HL-60/S4 treated with phorbol 12-myristate 13-acetate at 8.2 ng/mL for 4 days and 3 days (cell line): Measurements from ENCODE around the gene FAM240B.

Experiments
- in situ Hi-C: fragments of 300-500 bp; cut with MboI; formaldehyde crosslinking; loops from 2 replicates; pipeline ENCODE4 v1.15.0; 2022; ENCODE audit warnings: low sequenced_read_pairs

The FAM240B gene

DNA sequence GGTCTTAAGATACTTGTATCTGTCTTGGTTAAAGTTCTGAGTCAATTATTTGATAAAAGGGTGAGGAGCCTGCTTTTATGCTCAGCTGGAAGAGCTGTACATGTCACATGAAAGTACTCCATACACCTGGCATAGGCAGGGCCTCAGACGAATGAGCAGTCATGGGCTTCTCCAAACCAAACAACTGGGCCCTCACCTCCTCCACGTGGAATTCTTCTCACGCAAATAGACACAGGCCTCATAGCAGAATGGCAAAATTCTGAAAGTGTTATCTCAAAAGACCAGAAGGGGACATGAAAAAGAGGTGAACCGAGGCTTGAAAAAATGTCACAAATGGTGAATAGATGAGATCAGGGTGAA, 48.6 kb downstream of the FAM240B start:
- in situ Hi-C loops = loop anchor here (25.0 kb wide), 1 partner anchor 109 kb away; no protein-coding TSS in a partner anchor

- in situ Hi-C loops = loop anchor here (25.0 kb wide), 1 partner anchor 108 kb away; no protein-coding TSS in a partner anchor
Measured at GRCh38 chr9:38670542-38671371, 49.2 kb downstream of the FAM240B start.

DNA sequence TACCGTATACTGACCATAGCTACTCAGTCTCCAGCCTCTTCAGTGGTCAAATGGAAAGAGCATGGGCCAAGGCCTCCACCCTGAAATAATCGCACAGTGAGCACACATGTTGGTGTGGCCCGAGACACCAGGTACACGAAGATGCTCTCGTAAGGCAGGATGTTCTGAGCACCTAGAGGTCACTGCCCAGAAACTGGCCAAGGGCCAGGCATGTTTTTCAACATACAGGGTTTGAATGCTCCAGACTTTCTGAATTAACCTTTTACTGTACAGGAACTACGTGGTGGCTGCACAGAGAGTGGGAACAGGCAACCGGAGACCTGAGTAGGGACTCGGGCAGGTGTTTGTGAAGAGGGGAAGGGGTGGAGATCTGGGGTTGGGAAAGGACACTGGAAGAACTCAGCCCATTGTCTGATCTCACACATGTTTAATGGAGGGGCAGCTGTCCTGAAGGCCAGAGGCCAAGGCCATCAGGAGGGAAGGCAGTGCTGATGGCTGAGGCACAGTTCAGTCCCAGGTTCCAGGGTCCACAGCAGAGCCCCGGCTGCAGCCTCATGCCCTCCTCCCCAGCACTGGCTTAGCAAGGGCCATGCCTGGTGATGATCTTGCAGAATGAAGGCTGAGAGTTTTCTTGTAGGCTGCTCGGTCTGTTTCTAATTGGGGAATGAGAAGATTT, 51.0 kb downstream of the FAM240B start:
- in situ Hi-C loops = loop anchor here (10.0 to 25.0 kb wide), 2 partner anchors 56 to 107 kb away; partner anchors contain the start of gene FAM240B

DNA sequence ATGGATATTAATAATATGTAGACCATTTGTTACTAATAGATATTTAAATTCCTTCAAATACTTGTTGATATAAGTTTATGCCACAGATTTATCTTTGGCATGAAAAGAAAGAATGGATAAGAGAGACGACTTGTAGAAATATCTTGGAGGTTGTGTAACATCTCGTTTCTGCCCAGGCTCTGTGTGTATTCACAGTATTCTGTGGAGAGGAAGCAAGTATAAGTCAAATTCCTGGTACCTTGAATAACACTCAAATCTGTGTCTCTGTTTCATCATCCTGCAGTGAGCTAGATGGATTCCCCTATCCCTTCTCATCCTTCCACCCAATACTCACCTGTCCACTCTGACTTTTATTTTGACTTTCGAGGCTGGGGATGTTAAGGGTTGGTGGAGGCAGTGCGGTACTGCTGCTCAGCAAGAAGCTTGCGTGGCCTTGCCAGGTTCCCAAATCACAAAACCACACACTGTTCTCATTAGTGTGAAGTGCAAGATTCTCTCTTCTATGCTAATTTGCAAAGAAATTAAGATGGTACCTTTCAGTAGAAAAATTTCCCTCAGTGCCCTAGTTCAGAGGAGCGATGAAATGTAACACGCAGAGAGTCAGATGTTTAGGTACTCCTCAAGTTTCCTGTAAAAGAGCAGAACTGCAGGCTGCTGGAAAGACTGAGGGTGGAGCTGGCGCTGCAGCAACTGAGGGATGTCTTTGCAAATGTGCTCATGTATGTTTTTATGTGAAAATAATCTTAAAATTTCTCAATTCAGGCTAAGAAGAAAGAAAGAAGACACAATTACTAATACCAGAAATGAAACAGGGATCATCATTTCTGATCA, 57.0 kb downstream of the FAM240B start:
- in situ Hi-C loops = loop anchor here (10.0 to 25.0 kb wide), 2 partner anchors 62 to 101 kb away; partner anchors contain the start of gene FAM240B

- in situ Hi-C loops = loop anchor here (25.0 kb wide), 1 partner anchor 97 kb away; no protein-coding TSS in a partner anchor
Measured at GRCh38 chr9:38659538-38659937, 60.4 kb downstream of the FAM240B start.

DNA sequence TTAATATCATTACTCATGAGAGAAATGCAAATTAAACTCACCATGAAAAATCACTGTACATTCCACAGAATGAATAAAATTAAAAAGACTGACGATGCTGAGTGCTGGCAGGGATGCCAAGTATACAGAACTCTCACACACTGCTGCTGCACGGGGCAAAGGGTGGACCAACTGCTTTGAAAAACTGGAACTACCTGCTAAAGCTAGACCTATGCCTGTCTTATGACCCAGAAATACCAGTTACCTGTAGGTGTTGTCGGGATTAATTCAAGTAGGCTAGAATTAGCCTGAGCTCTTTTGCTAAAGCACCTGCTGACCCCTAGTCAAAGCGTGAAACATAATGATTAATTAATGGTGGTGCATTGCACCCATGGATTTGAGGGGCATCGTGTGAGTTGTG, 63.0 kb downstream of the FAM240B start:
- in situ Hi-C loops = loop anchor here (25.0 kb wide), 1 partner anchor 95 kb away; no protein-coding TSS in a partner anchor

GRCh38 chr9:38652486-38652885, 67.4 kb downstream of the FAM240B start:
- in situ Hi-C loops = loop anchor here (25.0 kb wide), 1 partner anchor 90 kb away; no protein-coding TSS in a partner anchor

- in situ Hi-C loops = loop anchor here (25.0 kb wide), 1 partner anchor 90 kb away; no protein-coding TSS in a partner anchor
Measured at GRCh38 chr9:38652044-38652443, 67.9 kb downstream of the FAM240B start.

DNA sequence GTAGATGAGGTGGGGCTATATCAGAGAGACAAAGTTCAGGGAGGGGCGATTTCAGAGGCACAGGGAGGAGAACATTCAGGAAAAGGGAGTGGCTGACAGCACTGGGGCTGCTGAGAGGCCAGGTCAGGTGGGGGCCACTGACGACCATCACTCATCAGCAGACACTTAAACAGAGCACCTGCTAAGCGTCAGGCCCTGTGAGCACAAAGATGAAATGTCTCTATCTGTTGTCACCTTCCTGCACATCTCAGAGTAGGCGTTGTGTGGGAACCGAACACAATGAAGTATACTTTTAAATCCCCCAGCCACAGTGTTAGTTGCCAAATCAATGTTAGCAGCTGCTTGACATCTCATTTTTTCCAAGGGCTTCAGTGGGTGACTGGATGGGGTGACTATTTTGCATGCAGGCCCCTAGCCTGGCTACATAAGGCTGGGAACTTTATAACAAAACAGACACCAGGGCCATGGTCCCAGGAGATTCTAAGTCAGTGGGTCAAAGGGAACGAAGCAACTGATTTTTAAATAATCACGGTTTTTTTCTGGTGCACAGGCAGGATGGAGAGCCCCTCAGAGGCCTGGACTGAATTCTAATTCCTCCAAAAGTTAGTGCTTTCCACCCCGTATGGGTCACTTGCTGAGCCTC, 68.4 kb downstream of the FAM240B start:
- in situ Hi-C loops = loop anchor here (25.0 kb wide), 1 partner anchor 89 kb away; no protein-coding TSS in a partner anchor

- in situ Hi-C loops = loop anchor here (25.0 kb wide), 1 partner anchor 88 kb away; no protein-coding TSS in a partner anchor
Measured at GRCh38 chr9:38650564-38650963, 69.4 kb downstream of the FAM240B start.

DNA sequence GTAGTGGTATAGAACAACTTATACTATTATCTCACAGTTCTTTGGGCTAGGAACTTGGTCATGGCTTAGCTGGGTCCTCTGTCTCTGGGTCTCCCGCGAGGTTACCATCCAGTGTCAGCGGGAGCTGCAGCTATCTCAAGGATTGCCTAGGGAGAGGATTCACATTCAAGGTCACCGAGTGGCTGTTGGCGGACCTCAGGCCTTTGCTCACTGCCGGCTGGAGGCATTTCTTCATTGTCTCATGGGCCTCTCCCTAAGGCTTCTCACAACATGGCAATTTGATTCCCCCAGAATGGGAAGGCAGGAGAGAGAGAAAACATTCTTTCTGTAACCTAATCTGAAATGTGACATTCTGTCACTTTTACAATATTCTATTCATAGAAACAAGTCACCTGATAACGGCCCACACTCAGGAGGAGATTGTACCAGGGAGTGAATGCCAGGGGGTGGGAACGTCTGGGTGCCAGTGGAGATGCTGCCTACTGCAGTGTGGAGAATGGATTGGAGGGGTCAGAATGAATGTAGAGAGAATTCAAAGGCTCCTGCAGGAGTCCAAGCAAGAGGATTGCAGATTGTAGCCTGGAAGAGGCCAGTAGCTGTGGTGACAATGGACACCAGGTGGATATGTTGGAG, 70.1 kb downstream of the FAM240B start:
- in situ Hi-C loops = loop anchor here (10.0 to 25.0 kb wide), 3 partner anchors 65 to 288 kb away; no protein-coding TSS in a partner anchor

DNA sequence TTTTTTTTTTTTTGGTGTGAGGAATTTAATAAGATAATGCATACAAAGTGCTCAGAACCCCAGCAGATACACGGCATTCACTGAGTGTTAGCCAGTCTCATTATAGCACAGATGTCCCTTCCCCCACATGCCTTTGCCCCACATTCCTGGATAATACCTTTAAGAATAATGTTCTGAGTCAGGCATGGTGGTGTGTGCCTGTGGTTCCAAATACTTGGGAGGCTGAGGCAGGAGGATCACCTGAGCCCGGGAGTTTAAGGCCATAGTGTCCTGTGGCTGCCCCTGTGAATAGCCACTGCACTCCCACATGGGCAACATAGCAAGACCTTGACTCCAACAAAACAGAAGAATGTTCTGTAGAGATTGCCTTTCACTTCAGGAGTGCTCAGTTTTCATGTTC, 75.3 kb downstream of the FAM240B start:
- in situ Hi-C loops = loop anchor here (10.0 to 25.0 kb wide), 2 partner anchors 70 to 282 kb away; no protein-coding TSS in a partner anchor
